ENCODE measurements around the gene CACNA1I. TPM values are rescaled to one million over a fixed set of nuclear protein-coding genes. Genes with fewer than 3 reads are reported as not detected.

CACNA1I gene
- total RNA-seq, 4 donors from 2014 or later: under 0.01 to 0.39 (median 0.33) TPM; not detected in 1

DNA sequence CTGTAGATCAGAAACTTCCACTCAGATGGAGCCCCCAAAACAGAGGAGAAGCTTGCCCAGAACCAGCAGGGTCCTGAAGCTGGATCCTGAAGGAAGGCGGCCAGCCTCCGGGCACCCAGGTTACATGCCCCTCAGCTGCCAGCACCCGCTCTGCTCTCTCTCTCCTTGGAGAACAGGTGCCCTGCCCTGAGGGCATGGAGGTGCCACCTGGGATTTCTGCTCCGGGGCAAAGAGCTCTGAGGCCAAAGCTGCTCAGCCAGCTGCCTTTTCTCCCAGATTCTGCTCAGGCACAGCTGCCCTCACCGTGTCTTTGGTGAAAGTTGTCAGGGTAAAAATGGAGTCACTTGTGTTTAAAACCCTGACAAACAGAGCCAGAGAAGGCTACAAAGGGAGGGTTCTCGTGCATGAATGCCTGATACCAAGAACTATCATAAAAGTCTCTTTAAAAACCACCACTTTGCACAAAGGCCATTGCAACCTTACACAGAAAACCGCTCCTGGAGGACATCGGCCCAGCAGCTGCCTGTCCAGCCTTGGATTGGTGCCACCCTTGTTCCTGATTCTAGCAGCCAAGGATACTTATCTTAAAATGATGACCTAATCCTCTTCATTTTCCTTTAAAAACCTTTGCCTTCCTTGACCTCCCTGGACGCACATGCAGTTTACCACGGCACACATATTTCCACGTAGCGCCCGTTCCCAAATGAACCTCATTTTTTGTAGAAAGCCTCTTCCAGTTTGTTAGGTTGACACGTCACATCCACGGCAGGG, 140.0 kb downstream of the CACNA1I start:
- Histone ChIP-seq H3K9me3 (no peaks in the 10 kb centered on the region), H3K27me3 (peaks cover 0 to 51% (median 0%) of the 10 kb centered on the region in 4 donors), H3K4me3 (no peak overlapping the region), H3K27ac (replicated peaks in 1 of 4) (no peak overlapping the region), H3K4me1 (no peaks in the 10 kb centered on the region), H3K36me3 (no peaks in the 10 kb centered on the region)
- WGBS: 67% methylated on average over 11 of the region's 15 CpGs
- intact Hi-C loops (cut with DNase I): no loop called here
- TF ChIP-seq, protein P1, sequence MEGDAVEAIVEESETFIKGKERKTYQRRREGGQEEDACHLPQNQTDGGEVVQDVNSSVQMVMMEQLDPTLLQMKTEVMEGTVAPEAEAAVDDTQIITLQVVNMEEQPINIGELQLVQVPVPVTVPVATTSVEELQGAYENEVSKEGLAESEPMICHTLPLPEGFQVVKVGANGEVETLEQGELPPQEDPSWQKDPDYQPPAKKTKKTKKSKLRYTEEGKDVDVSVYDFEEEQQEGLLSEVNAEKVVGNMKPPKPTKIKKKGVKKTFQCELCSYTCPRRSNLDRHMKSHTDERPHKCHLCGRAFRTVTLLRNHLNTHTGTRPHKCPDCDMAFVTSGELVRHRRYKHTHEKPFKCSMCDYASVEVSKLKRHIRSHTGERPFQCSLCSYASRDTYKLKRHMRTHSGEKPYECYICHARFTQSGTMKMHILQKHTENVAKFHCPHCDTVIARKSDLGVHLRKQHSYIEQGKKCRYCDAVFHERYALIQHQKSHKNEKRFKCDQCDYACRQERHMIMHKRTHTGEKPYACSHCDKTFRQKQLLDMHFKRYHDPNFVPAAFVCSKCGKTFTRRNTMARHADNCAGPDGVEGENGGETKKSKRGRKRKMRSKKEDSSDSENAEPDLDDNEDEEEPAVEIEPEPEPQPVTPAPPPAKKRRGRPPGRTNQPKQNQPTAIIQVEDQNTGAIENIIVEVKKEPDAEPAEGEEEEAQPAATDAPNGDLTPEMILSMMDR (IDR thresholded peaks at IDR 0.05): no peak
- TF ChIP-seq EP300 (IDR thresholded peaks at IDR 0.05) (no peak), POLR2AphosphoS5 (IDR thresholded peaks at IDR 0.05) (no peak), POLR2A (IDR thresholded peaks at IDR 0.05; ENCODE audit: low read depth) (no peak)
- DNase-seq (ENCODE audit: extremely low spot score): no peak

DNA sequence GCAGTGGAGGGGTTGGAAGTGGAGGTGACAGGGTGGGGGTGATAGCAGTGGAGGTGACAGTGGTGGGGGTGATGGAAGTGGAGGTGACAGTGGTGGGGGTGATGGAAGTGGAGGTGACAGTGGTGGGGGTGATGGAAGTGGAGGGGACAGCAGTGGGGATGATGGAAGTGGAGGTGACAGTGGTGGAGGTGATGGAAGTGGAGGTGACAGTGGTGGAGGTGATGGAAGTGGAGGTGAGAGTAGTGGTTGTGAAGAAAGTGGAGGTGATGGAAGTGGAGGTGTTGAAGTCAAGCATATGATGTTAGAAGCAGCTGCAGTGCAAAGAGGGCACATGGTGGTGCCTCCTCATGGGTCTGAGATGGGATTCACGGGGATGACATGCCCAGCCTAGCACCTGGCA, 141.5 kb downstream of the CACNA1I start:
- no peak for DNase-seq (ENCODE audit: extremely low spot score)
- Histone ChIP-seq H3K36me3 (no peaks in the 10 kb centered on the region), H3K27ac (replicated peaks in 1 of 4) (no peak overlapping the region), H3K9me3 (no peaks in the 10 kb centered on the region), H3K4me1 (no peaks in the 10 kb centered on the region), H3K4me3 (no peak overlapping the region), H3K27me3 (peaks cover 0 to 42% (median 0%) of the 10 kb centered on the region in 4 donors)
- intact Hi-C loops (cut with DNase I): no loop called here
- TF ChIP-seq, protein P1 (IDR thresholded peaks at IDR 0.05): no peak
- no peak for TF ChIP-seq POLR2A (IDR thresholded peaks at IDR 0.05; ENCODE audit: low read depth)
- TF ChIP-seq POLR2AphosphoS5 (IDR thresholded peaks at IDR 0.05): no peak
- TF ChIP-seq EP300 (IDR thresholded peaks at IDR 0.05): no peak
- 82% methylated on average over 1 of the region's 1 CpG for WGBS

DNA sequence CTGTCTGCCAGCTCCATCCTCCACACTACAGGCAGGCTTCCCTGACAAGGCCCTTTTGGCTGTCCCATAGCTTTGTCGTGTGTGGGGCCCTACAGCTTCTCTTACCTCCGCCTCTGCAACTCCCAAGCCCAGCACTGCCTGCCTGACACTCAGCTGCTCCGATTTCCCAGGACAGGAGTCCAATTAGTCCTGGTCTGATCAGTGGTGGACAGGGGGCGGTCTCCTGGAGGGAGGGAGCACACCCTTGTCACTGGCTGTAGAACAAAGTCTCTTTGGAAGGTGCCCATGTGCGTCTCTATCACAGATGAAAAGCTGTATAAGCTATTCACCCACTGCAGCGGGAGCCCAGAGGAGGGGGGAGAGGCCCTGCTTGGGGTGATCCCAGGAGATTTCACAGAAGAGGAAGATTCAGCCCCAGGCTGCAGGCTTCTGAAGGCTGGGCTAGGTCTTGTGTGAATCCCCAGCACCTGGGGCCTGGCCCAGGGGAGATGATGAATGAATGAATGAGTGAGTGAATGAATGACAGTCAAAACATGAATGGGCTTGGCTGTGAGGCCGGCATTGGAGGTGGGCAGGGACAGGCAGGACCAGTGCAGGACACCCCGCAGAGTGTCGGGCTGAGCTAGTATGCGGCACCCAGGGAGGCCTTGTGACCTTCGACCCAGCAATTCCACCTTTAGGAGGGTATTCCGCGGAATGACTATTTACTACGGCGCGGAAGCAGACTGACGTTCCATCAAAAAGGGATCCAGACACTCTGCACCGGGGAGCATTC, 142.4 kb downstream of the CACNA1I start:
- H3K4me3 ChIP-seq: no peak overlapping the region

DNA sequence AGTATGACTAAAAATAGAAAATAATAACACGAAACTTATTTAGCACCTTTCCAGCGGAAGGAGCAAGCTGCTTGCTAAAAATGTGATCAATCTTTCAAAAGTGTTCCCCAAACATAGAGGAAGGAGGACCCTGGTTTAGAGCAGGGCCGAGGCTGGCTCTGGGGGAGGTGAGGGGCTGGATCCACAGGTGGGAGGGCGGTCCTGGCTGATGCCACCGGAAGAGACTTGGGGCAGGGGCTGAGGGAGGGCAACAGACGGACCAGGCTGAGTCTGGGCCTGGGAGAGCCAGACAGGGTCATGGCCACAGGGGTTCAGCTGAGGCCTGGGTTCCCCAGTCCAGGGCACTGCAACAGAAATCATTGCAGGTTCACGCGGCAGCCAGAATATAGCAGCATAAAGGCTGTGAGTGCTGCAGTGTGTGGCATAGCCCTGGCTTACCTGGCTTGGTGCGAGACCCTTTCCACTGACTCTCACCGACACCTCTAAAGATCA, 143.3 kb downstream of the CACNA1I start:
- Histone ChIP-seq H3K9me3 (no peaks in the 10 kb centered on the region), H3K36me3 (no peaks in the 10 kb centered on the region), H3K27ac (replicated peaks in 1 of 4) (no peak overlapping the region), H3K27me3 (peaks cover 0 to 41% (median 0%) of the 10 kb centered on the region in 4 donors), H3K4me1 (no peaks in the 10 kb centered on the region), H3K4me3 (no peak overlapping the region)
- DNase-seq (ENCODE audit: extremely low spot score): no peak
- 79% methylated on average over 8 of the region's 10 CpGs for WGBS
- intact Hi-C loops (cut with DNase I): no loop called here
- no peak for TF ChIP-seq POLR2AphosphoS5 (IDR thresholded peaks at IDR 0.05)
- TF ChIP-seq EP300 (IDR thresholded peaks at IDR 0.05): no peak
- no peak for TF ChIP-seq POLR2A (IDR thresholded peaks at IDR 0.05; ENCODE audit: low read depth)
- TF ChIP-seq, protein P1 (IDR thresholded peaks at IDR 0.05): no peak

More for the DNA sequence above, 142.4 kb downstream of the CACNA1I start:
- Histone ChIP-seq H3K27ac (replicated peaks in 1 of 4) (no peak overlapping the region), H3K4me1 (no peaks in the 10 kb centered on the region), H3K36me3 (no peaks in the 10 kb centered on the region), H3K9me3 (no peaks in the 10 kb centered on the region), H3K27me3 (peaks cover 0 to 42% (median 0%) of the 10 kb centered on the region in 4 donors)
- DNase-seq (ENCODE audit: extremely low spot score): no peak
- 85% methylated on average over 18 of the region's 18 CpGs for whole genome bisulfite sequencing
- TF ChIP-seq, protein P1 (IDR thresholded peaks at IDR 0.05): no peak
- TF ChIP-seq POLR2A (IDR thresholded peaks at IDR 0.05; ENCODE audit: low read depth) (no peak), EP300 (IDR thresholded peaks at IDR 0.05) (no peak), POLR2AphosphoS5 (IDR thresholded peaks at IDR 0.05) (no peak)
- intact Hi-C loops (cut with DNase I): no loop called here

Measured in esophagus muscularis mucosa (tissue), 4 donors.